Measurements from ENCODE around the gene RNF144A. TPM values are rescaled to one million over a fixed set of nuclear protein-coding genes. Genes with fewer than 3 reads are reported as not detected.

RNF144A gene
- total RNA-seq, 1 donor from 2014 or later = 36.4 TPM

- intact Hi-C loops (cut with micrococcal nuclease) = loop anchor here (5.0 kb wide), 1 partner anchor 38 kb away; no protein-coding TSS in a partner anchor
These were observed 28.0 kb downstream of the RNF144A start for GRCh38 chr2:6945087-6945813.

- intact Hi-C loops (cut with micrococcal nuclease) = loop anchor here (5.0 kb wide), 1 partner anchor 39 kb away; no protein-coding TSS in a partner anchor
These were observed 28.6 kb downstream of the RNF144A start for GRCh38 chr2:6945821-6946220.

GRCh38 chr2:6946722-6947121, 29.5 kb downstream of the RNF144A start:
- intact Hi-C loops (cut with micrococcal nuclease) = loop anchor here (5.0 kb wide), 1 partner anchor 39 kb away; no protein-coding TSS in a partner anchor

DNA sequence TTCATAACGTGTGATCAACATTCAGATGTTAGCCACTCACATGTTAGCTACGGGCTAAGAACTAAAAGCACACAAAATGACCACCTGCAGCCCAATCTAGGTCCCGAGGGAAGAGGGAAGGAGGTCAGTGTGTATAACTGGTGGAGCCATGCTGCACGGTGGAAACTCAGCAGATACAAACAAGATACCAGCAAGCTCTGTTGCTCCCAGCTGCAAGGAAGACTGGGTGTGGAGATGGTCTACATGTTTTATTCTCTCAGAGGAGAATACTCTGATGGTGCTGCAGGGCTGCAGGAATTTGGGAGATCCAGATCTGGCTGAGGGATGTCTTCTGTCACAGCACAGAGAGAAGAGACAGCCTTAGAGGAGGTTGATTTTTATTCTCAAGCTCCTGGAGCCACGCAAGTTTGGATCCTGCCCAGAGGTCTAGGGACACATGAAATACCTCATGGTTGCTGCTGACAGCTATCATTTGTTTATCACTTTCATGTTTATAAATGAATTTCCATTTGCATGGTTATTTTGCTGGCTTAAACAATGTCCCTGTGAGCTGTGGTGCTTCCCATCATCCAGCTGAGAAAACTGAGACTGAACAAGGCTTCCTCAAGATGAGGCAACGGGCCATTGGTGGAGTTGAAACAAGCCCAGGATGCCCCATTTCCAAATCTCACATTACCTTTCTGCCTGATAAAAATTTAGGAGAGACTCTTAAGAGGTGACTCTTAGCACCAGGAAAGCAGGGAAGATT, 30.9 kb downstream of the RNF144A start:
- intact Hi-C loops (cut with micrococcal nuclease) = loop anchor here (5.0 kb wide), 1 partner anchor 41 kb away; no protein-coding TSS in a partner anchor

- intact Hi-C loops (cut with micrococcal nuclease) = loop anchor here (5.0 kb wide), 1 partner anchor 42 kb away; no protein-coding TSS in a partner anchor
These were observed 31.6 kb downstream of the RNF144A start for GRCh38 chr2:6948677-6949351.

DNA sequence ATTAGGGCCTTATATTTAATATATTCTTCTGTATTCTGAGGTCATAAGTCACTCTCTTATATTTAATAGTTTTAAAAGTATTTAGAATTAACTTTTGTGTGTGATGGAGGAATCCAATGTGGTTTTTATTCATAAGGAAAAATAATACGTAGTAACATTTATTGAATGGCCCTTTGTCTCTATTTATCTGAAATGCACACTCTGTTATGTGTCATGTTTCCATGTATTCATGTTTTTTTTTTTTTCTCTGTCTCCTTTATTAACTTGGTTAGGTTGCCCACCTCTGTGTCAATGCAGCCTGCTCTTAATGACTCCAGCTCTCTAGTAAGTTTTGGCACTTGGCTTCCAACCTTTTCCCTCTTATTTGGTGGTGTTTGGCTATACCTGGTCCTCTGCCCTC, 33.8 kb downstream of the RNF144A start:
- intact Hi-C loops (cut with micrococcal nuclease) = no loop called here

DNA sequence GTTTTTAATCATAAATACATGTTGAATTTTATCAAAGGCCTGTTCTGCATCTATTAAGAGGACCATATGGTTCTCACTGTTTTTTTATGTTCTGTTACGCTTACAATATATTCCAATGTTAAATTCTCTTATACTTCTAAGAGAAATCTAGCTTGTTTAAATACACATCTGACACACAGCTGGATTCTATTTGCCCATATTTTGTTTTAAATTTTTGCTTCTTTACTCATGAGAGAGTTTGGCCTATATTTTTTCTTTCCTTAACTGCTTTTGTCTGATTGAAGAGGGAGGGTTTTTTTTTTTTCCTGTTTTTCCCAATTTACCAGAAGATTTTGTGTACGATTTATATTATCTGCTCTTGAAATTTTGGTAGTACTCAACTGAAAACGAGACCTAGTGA, 34.9 kb downstream of the RNF144A start:
- intact Hi-C loops (cut with micrococcal nuclease) = no loop called here

- intact Hi-C loops (cut with micrococcal nuclease) = no loop called here
These were observed 37.4 kb downstream of the RNF144A start for GRCh38 chr2:6954586-6954985.

DNA sequence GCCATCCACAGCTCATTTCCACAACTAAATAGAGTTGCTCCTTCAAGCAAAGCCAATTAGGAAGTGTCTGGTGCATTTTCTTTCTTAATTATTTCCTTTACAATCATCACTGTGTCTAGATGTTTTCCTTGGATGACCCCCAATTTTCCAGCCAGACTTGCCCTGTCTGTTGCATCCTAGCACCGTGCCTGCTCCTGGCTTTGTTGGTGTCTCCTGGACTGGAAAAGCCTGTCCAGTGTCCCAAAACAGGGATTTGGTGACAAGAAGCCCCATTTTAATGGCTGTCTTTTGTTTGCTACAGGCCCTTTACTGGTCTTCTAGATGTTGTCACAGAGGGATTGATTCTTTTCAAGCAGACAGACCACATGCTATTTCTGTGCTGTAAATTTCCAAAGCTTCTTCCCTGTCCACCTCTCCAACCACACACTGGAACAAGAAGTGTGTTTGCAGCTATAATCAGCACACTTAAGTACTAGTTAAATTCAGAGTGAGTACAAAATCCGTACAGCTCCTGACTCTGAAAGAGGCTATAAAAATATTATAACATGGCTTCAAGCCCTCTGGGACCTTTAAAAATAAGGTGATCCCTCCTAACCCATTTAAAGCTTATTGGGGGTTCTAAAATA, 38.4 kb downstream of the RNF144A start:
- intact Hi-C loops (cut with micrococcal nuclease) = no loop called here

DNA sequence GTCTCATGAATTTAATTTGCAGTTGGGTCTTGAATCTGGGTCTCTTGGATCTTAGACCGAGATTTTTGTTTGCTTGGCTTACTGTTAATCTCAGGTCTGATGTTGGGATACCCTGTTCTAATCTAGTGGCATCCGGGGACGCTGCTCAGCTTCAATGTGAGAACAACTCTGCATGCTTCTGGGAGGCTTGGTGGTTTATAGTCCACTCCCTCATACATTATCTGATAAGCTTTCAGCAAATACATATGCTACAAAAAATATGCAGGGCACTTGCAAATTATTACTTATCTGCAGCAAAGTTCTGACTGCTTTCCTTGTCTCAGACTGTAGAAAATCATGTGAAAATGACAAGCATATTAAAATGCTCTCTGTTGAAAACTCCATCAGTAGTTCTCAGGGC, 39.4 kb downstream of the RNF144A start:
- intact Hi-C loops (cut with micrococcal nuclease) = no loop called here

DNA sequence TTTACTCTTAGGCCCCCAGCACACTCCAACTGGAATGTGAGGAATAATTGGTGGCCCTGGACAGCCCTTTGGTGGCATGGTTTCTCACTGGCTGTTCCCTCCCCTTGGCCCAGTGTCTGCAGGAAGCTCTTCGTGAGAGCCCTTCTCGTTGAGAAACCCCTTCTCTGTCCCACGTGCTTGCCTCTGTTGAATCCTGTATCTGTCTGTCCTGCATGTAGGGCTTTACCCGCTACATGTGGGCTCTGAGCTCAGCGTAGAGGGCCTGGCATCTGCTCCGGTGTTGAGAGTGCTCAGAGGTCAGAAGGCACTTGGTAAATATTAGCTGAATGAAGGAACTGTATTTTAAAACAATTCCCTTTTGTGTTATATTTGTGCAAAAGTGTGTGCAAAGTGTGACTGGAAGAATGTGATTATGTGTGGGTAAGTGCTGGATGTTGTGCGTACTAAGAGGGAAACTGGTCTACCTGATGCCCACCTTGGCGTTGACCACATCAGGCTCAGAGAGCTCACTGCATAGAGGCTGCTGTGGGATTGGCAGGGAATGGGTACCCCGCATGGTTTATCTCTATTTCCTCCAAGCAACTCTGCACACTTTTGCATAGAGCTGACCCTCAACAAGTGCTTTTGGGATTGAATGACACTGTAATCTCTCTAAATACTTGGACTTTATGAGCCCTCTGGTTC, 40.0 kb downstream of the RNF144A start:
- intact Hi-C loops (cut with micrococcal nuclease) = no loop called here

GRCh38 chr2:6957910-6958615, 40.9 kb downstream of the RNF144A start:
- intact Hi-C loops (cut with micrococcal nuclease) = no loop called here

DNA sequence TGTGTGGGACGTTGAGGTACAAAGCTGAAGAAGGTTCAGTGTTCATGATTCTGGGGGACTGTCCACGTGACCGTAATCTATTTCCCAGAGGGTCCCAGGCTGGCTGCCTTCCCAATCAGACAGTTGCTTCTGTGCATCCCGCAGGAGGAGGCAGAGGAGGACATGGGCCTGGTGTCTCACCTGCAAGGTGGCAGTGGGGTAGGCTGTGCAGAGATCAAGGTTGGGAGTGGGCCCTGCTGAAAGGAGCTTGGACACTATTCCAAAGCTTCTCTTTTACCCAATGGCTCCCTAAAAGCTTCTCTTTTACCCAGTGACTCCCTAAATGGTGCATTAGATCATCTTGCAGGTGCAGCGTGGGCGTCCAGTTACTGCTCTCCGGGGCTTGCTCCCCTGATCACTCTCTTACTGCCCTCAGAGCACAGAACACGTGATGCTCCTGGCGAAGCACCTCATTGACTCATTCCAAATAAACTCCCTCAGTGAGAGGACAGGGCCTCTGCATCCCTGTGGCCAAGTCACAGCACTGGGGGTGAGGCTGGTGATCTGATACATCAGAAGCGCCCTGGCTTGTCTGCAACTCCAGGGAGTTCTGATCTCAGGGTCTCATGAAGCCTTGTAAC, 41.5 kb downstream of the RNF144A start:
- intact Hi-C loops (cut with micrococcal nuclease) = no loop called here

GRCh38 chr2:6959751-6960150, 42.5 kb downstream of the RNF144A start:
- intact Hi-C loops (cut with micrococcal nuclease) = no loop called here

GRCh38 chr2:6960659-6961058, 43.4 kb downstream of the RNF144A start:
- intact Hi-C loops (cut with micrococcal nuclease) = no loop called here

GRCh38 chr2:6963727-6964126, 46.5 kb downstream of the RNF144A start:
- intact Hi-C loops (cut with micrococcal nuclease) = no loop called here

DNA sequence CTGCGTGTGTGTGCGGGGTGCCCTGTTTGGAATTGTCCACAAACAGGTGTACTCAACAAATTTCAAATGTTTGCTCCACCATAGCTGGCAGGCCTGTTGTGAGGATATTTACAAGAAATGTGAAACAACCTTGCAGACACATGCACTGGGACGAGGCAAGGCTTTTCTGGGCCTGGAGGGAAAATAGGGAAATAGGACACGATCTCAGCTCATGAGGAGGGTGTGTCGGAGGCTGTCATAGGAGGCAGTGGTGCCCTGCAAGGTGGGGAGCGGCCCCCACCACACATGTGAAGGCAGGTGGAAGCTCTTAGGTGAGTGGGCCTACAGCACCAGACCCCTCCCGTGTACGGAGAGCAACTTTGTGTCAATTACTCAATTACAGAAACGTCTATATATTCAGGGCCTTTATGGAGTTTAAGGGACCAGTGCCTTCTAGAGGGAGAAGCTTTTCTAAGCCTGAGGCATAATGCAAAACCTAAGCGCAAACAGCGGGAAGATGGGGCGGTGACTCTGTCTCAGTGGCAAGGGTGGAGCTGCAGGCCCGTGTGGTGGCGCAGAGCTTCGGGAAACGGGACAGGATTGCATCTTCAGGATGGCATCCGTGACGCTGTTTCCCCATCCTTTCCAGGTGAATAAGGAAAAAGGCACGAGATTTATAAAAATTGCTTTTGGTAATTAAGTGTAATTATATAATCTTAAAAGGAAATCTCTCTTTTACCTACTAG, 48.0 kb downstream of the RNF144A start:
- intact Hi-C loops (cut with micrococcal nuclease) = no loop called here

DNA sequence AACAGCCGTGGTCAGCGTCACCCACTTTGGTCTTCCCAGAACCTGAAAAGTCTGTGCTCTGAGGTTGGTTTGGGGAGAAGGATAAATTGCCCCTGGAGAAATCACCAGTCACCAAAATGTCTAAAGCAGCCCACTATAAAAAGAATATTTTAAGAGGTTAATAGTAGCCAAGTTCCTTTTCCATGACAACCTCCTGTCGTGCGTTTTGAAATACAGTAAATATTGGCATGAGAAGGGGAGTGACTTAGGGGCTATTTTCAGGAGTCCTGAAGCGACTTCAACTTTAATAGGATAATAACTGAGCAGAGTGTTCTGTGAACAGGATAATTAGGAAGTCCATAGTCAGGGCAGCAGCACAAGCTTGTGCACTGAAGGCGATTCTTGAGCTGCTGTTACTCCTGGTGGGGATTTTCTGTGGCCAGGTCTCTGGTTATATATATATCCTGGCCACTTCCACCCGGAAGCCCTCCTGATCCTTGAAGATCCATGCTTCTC, 49.3 kb downstream of the RNF144A start:
- intact Hi-C loops (cut with micrococcal nuclease) = no loop called here

GRCh38 chr2:6967301-6967700, 50.1 kb downstream of the RNF144A start:
- intact Hi-C loops (cut with micrococcal nuclease) = no loop called here

All from T-helper 2 cell treated with Interferon-gamma antibody and Interleukin-4, amounts not matched to agents 100 ng/mL and 5 ng/mL, for 36 hours (primary cell).